ENCODE data around the gene LAMB4.

GRCh38 chr7:108178398-108178797 is 48.2 kb upstream of the LAMB4 start:
- no peak for TF ChIP-seq ARNT (IDR thresholded peaks at IDR 0.05)
- no peak for TF ChIP-seq NFRKB (IDR thresholded peaks at IDR 0.05)
